Measurements from ENCODE around the gene C10orf53.

DNA sequence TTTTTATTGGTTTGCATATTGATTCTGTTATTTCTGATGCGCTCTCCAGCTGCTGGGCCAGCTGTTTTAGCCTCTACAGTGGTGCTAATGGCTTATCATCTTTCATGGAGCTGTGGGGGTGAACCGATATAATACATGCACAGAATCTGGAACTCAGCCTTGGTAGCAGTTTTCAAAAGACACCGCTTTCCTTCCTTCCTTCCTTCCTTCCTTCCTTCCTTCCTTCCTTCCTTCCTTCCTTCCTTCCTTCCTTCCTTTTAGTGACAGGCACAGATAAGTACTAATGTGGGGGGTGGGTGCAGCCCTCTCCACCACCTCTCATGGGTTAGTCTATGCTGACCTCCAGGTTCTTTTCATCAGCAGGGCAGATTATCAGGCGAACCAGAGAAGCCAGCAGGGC lies 31.9 kb upstream of the C10orf53 start:
- TF ChIP-seq CTCF (IDR thresholded peaks at IDR 0.05; ENCODE audit: insufficient read depth, low read length) = no peak
- no peak for TF ChIP-seq POLR2AphosphoS5 (IDR thresholded peaks at IDR 0.05; ENCODE audit: low read depth)
- no peak for TF ChIP-seq REST (IDR thresholded peaks at IDR 0.05; ENCODE audit: insufficient replicate concordance, low read depth)
